Nephron progenitor cell (in vitro differentiated cells): ENCODE results near the gene DNAJC22.

Experiments
- DNase-seq: peaks from one replicate; pipeline ENCODE4 v3.0.0; 2021
- H3K27ac Mint-ChIP-seq: 2 replicates; pipeline ENCODE4 v1.8.0; 2021; ENCODE audit warnings: mild to moderate bottlenecking, moderate library complexity, mixed read lengths
- H3K27me3 Mint-ChIP-seq: 2 replicates; pipeline ENCODE4 v1.8.0; 2021; ENCODE audit warnings: mild to moderate bottlenecking, low read depth, mixed read lengths; ENCODE audit not compliant: poor library complexity
- H3K36me3 Mint-ChIP-seq: 2 replicates; pipeline ENCODE4 v1.8.0; 2021; ENCODE audit warnings: low read depth, mixed read lengths
- H3K4me1 Mint-ChIP-seq: 2 replicates; pipeline ENCODE4 v1.8.0; 2021; ENCODE audit warnings: mixed read lengths
- H3K4me3 Mint-ChIP-seq: 2 replicates; pipeline ENCODE4 v1.8.0; 2021; ENCODE audit warnings: mild to moderate bottlenecking, moderate library complexity, mixed read lengths
- H3K9me3 Mint-ChIP-seq: 2 replicates; pipeline ENCODE4 v1.8.0; 2021; ENCODE audit warnings: mild to moderate bottlenecking, moderate library complexity, mixed read lengths
- CTCF ChIP-seq: fragments of 200-600 bp; sonication (generic); IDR thresholded peaks from 2 replicates; pipeline ENCODE4 v1.5.0; 2021; ENCODE audit warnings: antibody characterized with exemption

Gene DNAJC22

GRCh38 chr12:49359671-49360070, 13.0 kb downstream of the DNAJC22 start:
- no peak overlapping the region for H3K4me3 Mint-ChIP-seq
- peaks cover 50% of the 10 kb centered on the region for H3K27me3 Mint-ChIP-seq
- no peaks in the 10 kb centered on the region for H3K36me3 Mint-ChIP-seq
- no peak for TF ChIP-seq CTCF
- no peaks in the 10 kb centered on the region for H3K9me3 Mint-ChIP-seq
- DNase-seq: no peak
- H3K27ac Mint-ChIP-seq: no peak overlapping the region
- peaks cover 14% of the 10 kb centered on the region for H3K4me1 Mint-ChIP-seq

- Mint-ChIP-seq H3K27ac (no peak overlapping the region), H3K27me3 (peaks cover 41% of the 10 kb centered on the region), H3K36me3 (no peaks in the 10 kb centered on the region), H3K4me3 (no peak overlapping the region), H3K9me3 (no peaks in the 10 kb centered on the region), H3K4me1 (peaks cover 14% of the 10 kb centered on the region)
- TF ChIP-seq CTCF: no peak
- no peak for DNase-seq
Observed at GRCh38 chr12:49362077-49362476, 15.4 kb downstream of the DNAJC22 start.

GRCh38 chr12:49364989-49365388, 18.3 kb downstream of the DNAJC22 start:
- H3K4me1 Mint-ChIP-seq: peaks cover 22% of the 10 kb centered on the region
- H3K36me3 Mint-ChIP-seq: no peaks in the 10 kb centered on the region
- H3K4me3 Mint-ChIP-seq: no peak overlapping the region
- H3K9me3 Mint-ChIP-seq: no peaks in the 10 kb centered on the region
- no peak for TF ChIP-seq CTCF
- no peak overlapping the region for H3K27ac Mint-ChIP-seq
- peaks cover 24% of the 10 kb centered on the region for H3K27me3 Mint-ChIP-seq
- DNase-seq: no peak

- no peak for DNase-seq
- no peaks in the 10 kb centered on the region for H3K9me3 Mint-ChIP-seq
Observed at GRCh38 chr12:49365542-49365941, 18.9 kb downstream of the DNAJC22 start.

GRCh38 chr12:49366096-49366651, 19.5 kb downstream of the DNAJC22 start:
- no peak for DNase-seq
- Mint-ChIP-seq H3K36me3 (peaks cover 8% of the 10 kb centered on the region), H3K4me3 (peak overlapping the region; percentile 98), H3K27ac (peak overlapping the region; percentile 96), H3K9me3 (no peaks in the 10 kb centered on the region), H3K27me3 (peaks cover 18% of the 10 kb centered on the region), H3K4me1 (peaks cover 28% of the 10 kb centered on the region)
- no peak for TF ChIP-seq CTCF

More at GRCh38 chr12:49365542-49365941, 18.9 kb downstream of the DNAJC22 start:
- no peak for TF ChIP-seq CTCF
- Mint-ChIP-seq H3K36me3 (peaks cover 2% of the 10 kb centered on the region), H3K27ac (no peak overlapping the region), H3K4me1 (peaks cover 27% of the 10 kb centered on the region), H3K4me3 (peak overlapping the region; percentile 98), H3K27me3 (peaks cover 22% of the 10 kb centered on the region)

- Mint-ChIP-seq H3K4me3 (peak overlapping the region; percentile 98), H3K27ac (peak overlapping the region; percentile 96), H3K9me3 (no peaks in the 10 kb centered on the region), H3K36me3 (peaks cover 13% of the 10 kb centered on the region), H3K27me3 (peaks cover 18% of the 10 kb centered on the region), H3K4me1 (peaks cover 34% of the 10 kb centered on the region)
- no peak for TF ChIP-seq CTCF
- peak; percentile 95 for DNase-seq
Observed at GRCh38 chr12:49366652-49367380, 20.1 kb downstream of the DNAJC22 start.
